GM12878 (cell line): ENCODE measurements around the gene KDM8. TPM values are rescaled to one million over a fixed set of nuclear protein-coding genes. Genes with fewer than 3 reads are reported as not detected.

Experiments used
- ATAC-seq: fragments of 200-7000 bp; cut with Tn5 transposase; 3 replicates; pipeline ENCODE4 v1.9.1; 2020; ENCODE audit warnings: mild to moderate bottlenecking, moderate library complexity
- BruUV-seq: library from RNA; stranded (reverse); fragments of 400-500 nt; replicated peaks from 2 replicates; lab custom pipeline; 2021; lab: Mats Ljungman, UMichigan
- CTCF ChIA-PET: fragments of 300-600 bp; sonication (Branson Sonifier 250); formaldehyde crosslinking; extraction: SDS; loops from one replicate; lab custom pipeline; 2021; ENCODE audit warnings: inconsistent platforms; lab: Yijun Ruan, JAX
- POLR2A ChIA-PET: fragments of 350-600 bp; formaldehyde crosslinking; extraction: SDS; loops from one replicate; lab custom pipeline; 2021; ENCODE audit warnings: inconsistent platforms; lab: Charles Lee
- RAD21 ChIA-PET: fragments of 300-600 bp; sonication (Branson Sonifier 250); formaldehyde crosslinking; loops from one replicate; lab custom pipeline; 2023; ENCODE audit warnings: antibody characterized with exemption; ENCODE audit not compliant: unreplicated experiment; lab: Charles Lee
- SMC1A ChIA-PET: fragments of 300-600 bp; sonication (Branson Sonifier 250); formaldehyde crosslinking; loops from one replicate; lab custom pipeline; 2023; ENCODE audit not compliant: unreplicated experiment, uncharacterized antibody; lab: Charles Lee
- DNase-seq: peaks from one replicate; pipeline ENCODE4 v3.0.0-alpha.2; 2011; ENCODE audit warnings: low read depth, low spot score
- FAIRE-seq: peaks from 3 replicates; lab custom pipeline; 2011; peaks lifted over from hg19 to GRCh38; lab: Jason Lieb, UNC
- H2AFZ ChIP-seq: 2 replicates; pipeline ENCODE4 v1.6.0; 2011; ENCODE audit warnings: low read depth, low read length, control low read depth; ENCODE audit not compliant: control insufficient read depth
- H3K27ac ChIP-seq: 2 replicates; pipeline ENCODE4 v1.5.1; 2011; ENCODE audit warnings: control low read depth; ENCODE audit not compliant: control insufficient read depth, insufficient read depth
- H3K27me3 ChIP-seq, 2 experiments: replicated peaks in 1 of 2; 2 replicates each; pipeline versions ENCODE4 v1.6.0 to v1.6.1; 2011; ENCODE audit warnings: low read length in 1 of 2; ENCODE audit not compliant: control insufficient read depth in 2 of 2, insufficient read depth in 2 of 2
- H3K36me3 ChIP-seq, 2 experiments: 2 replicates each; pipeline ENCODE4 v1.5.1; 2011; ENCODE audit warnings: low read length in 1 of 2; ENCODE audit not compliant: control insufficient read depth in 2 of 2, insufficient read depth in 2 of 2
- H3K4me1 ChIP-seq: 2 replicates; pipeline ENCODE4 v1.6.1; 2011; ENCODE audit warnings: mild to moderate bottlenecking, low read length, moderate library complexity, mixed read lengths; ENCODE audit not compliant: control insufficient read depth, insufficient read depth
- H3K4me2 ChIP-seq: 2 replicates; pipeline ENCODE4 v1.6.0; 2011; ENCODE audit warnings: control low read depth; ENCODE audit not compliant: control insufficient read depth, insufficient read depth
- H3K4me3 ChIP-seq: fragments of 200-600 bp; sonication (generic); 2 replicates; pipeline ENCODE4 v1.5.1; 2016
- H3K79me2 ChIP-seq: 2 replicates; pipeline ENCODE4 v1.6.0; 2011; ENCODE audit warnings: low read length; ENCODE audit not compliant: control insufficient read depth, insufficient read depth
- H3K9ac ChIP-seq: 2 replicates; pipeline ENCODE4 v1.8.0; 2011; ENCODE audit warnings: low read length, control low read depth, mixed read lengths; ENCODE audit not compliant: control insufficient read depth, insufficient read depth
- H3K9me3 ChIP-seq: replicated peaks from 3 replicates; pipeline ENCODE4 v1.5.1; 2011; ENCODE audit warnings: mild to moderate bottlenecking, low read length; ENCODE audit not compliant: control insufficient read depth, insufficient read depth
- H4K20me1 ChIP-seq: 2 replicates; pipeline ENCODE4 v1.6.0; 2011; ENCODE audit not compliant: control insufficient read depth, insufficient read depth
- BCL3 ChIP-seq: IDR thresholded peaks from 2 replicates; pipeline ENCODE4 v1.6.1; 2011; ENCODE audit warnings: borderline replicate concordance, low read depth, mild to moderate bottlenecking, moderate library complexity, low read length; ENCODE audit not compliant: insufficient read depth, poor library complexity, severe bottlenecking
- CEBPB ChIP-seq, 2 experiments: fragments of 150-350 bp in 1 of 2; IDR thresholded peaks; 2 replicates each; pipeline ENCODE4 v1.6.1; 2012 to 2014; ENCODE audit warnings: low read depth in 2 of 2, low read length in 2 of 2, borderline replicate concordance in 1 of 2, inconsistent platforms in 1 of 2
- CUX1 ChIP-seq: IDR thresholded peaks from 2 replicates; pipeline ENCODE4 v1.6.1; 2012; ENCODE audit warnings: improper control_type of control experiment, low read depth, low read length; ENCODE audit not compliant: insufficient replicate concordance
- STAT3 ChIP-seq: IDR thresholded peaks from 2 replicates; pipeline ENCODE4 v1.6.1; 2011; ENCODE audit warnings: low read depth, low read length, improper control_type of control experiment
- TAF1 ChIP-seq: IDR thresholded peaks from 2 replicates; pipeline ENCODE4 v1.6.1; 2011; ENCODE audit warnings: mild to moderate bottlenecking, low read depth, low read length, borderline replicate concordance
- ZNF622 ChIP-seq: fragments of 450-650 bp; IDR thresholded peaks from 2 replicates; pipeline ENCODE4 v1.6.1; 2017; ENCODE audit warnings: mild to moderate bottlenecking, inconsistent platforms
- WGBS: methylation state at CpG from one replicate; pipeline ENCODE4 v1.1.6; 2016; ENCODE audit warnings: low lambda C conversion rate; ENCODE audit not compliant: insufficient replicate concordance, insufficient coverage; ENCODE audit errors: missing lambda C conversion rate; 5-methylcytosine and 5-hydroxymethylcytosine counted together
- in situ Hi-C: fragments of 300-500 bp; cut with MboI; formaldehyde crosslinking; loops from 9 replicates; pipeline ENCODE4 v1.14.3; 2018; ENCODE audit warnings: mixed read lengths
- intact Hi-C: fragments of 100-400 bp; cut with micrococcal nuclease; formaldehyde crosslinking; loops from one replicate; pipeline ENCODE4 v1.14.2; 2022; ENCODE audit not compliant: unreplicated experiment
- polyA plus RNA-seq, 11 experiments: library from polyadenylated mRNA; depleted of rRNA in 4 of 11; unstranded in 6 of 11; stranded (reverse) in 5 of 11; fragments of >200 nt; fragmentation: Nextera tagmentation in 4 of 11; fragmentation: Illumina TruSeq in 1 of 11; extraction: Ambion mirVana in 4 of 11; extraction: Trizol in 1 of 11; gene quantifications; 1 replicate in 1 of 11; 2 replicates in 10 of 11; pipeline versions ENCODE4 v1.2.1 to v1.2.3, GENCODE V29; 2011 to 2016; ENCODE audit warnings: inconsistent platforms in 2 of 11, missing spikeins in 2 of 11, low read depth in 1 of 11
- total RNA-seq, 4 experiments: library from RNA; depleted of rRNA in 3 of 4; stranded (reverse); fragments of >200 nt in 3 of 4; fragmentation: Illumina TruSeq in 1 of 4; extraction: Trizol in 1 of 4; gene quantifications; 2 replicates each; pipeline versions ENCODE4 v1.2.1 to v1.2.3, GENCODE V29; 2013 to 2021

KDM8 gene
- total and polyA plus RNA-seq, 10 of the 15 experiments (the other 5 are each of a cell fraction or from before 2014, with no cell fraction given) = 0.79 to 8.9 (median 5.8) TPM

- H4K20me1 ChIP-seq = no peaks in the 10 kb centered on the region
- no peak overlapping the region for H2AFZ ChIP-seq
- peaks cover 0 to 3% of the 10 kb centered on the region in 2 experiments; a peak in 1 of 4 replicates for H3K36me3 ChIP-seq
- ChIA-PET CTCF (interaction anchor here (0.6 to 1.5 kb wide), 2 partner anchors 9 kb away, joined by 4 read pairs; no protein-coding TSS in a partner anchor), SMC1A (interaction anchor here (1.5 to 12.2 kb wide), 3 partner anchors 6 to 120 kb away, joined by 3 to 178 read pairs (median 165); partner anchors contain the start of gene NSMCE1), POLR2A (interaction anchor here (0.9 to 2.7 kb wide), 2 partner anchors 9 to 29 kb away, joined by 3 to 15 read pairs; no protein-coding TSS in a partner anchor)
- no peaks in the 10 kb centered on the region for H3K27me3 ChIP-seq
- H3K4me2 ChIP-seq = no peak overlapping the region
- H3K9me3 ChIP-seq = no peaks in the 10 kb centered on the region; the same call in 2 of the 3 replicates
- ATAC-seq (no peak), FAIRE-seq (no peak)
- no peaks in the 10 kb centered on the region for H3K79me2 ChIP-seq
- no peak overlapping the region for H3K27ac ChIP-seq
- TF ChIP-seq BCL3 = no peak
- no peak for TF ChIP-seq TAF1
- TF ChIP-seq ZNF622 = no peak
- no peak for TF ChIP-seq STAT3
- no peak for TF ChIP-seq CUX1
- no peak for TF ChIP-seq CEBPB (IDR thresholded peaks at IDR 0.05; ENCODE audit: borderline replicate concordance in 1 of 2, low read depth in 2 of 2, low read length in 2 of 2)
- TF ChIP-seq, all 136 proteins: peak for 0
- in situ Hi-C loops = no loop called here
- H3K4me1 ChIP-seq = peaks cover 16% of the 10 kb centered on the region
- H3K4me3 ChIP-seq = no peak overlapping the region
- H3K9ac ChIP-seq = no peak overlapping the region
- WGBS = 95% methylated on average over 19 of the region's 19 CpGs
- BruUV-seq = no TSS peak
- intact Hi-C loops = no loop called here
- DNase-seq = no peak
- RAD21 ChIA-PET = no interaction called here
Observed at GRCh38 chr16:27245276-27246172, 42.2 kb downstream of the KDM8 start.
